C4-2B (cell line): ENCODE data around the gene LSM3.

Source experiments
- CTCF ChIP-seq: fragments of 450-650 bp; conservative IDR thresholded peaks from 2 replicates; pipeline ENCODE4 v1.5.1; 2017; ENCODE audit warnings: mild to moderate bottlenecking
- ZFX ChIP-seq: fragments of 450-650 bp; IDR thresholded peaks from 2 replicates; pipeline ENCODE4 v1.6.1; 2017

- TF ChIP-seq CTCF (no peak), ZFX (no peak)
These were observed 57.3 kb downstream of the LSM3 start for GRCh38 chr3:14235912-14236295.
